K562 (cell line): ENCODE results near the gene CAPN14. TPM values are rescaled to one million over a fixed set of nuclear protein-coding genes. Genes with fewer than 3 reads are reported as not detected.

Experiments used
- ATAC-seq: fragments of 200-7000 bp; cut with Tn5 transposase; 3 replicates; pipeline ENCODE4 v1.9.1; 2020; ENCODE audit warnings: moderate library complexity
- BruUV-seq: library from RNA; stranded (reverse); fragments of 400-500 nt; replicated peaks from 2 replicates; lab custom pipeline; 2021; lab: Mats Ljungman, UMichigan
- CTCF ChIA-PET: fragments of 300-600 bp; formaldehyde crosslinking; extraction: SDS; loops from one replicate; lab custom pipeline; 2021; ENCODE audit warnings: low intra/inter-chr PET ratio; lab: Yijun Ruan, JAX
- POLR2A ChIA-PET: fragments of 300-600, 350-650 bp; sonication (Branson Sonifier 250); formaldehyde crosslinking; extraction: SDS; loops from one replicate; lab custom pipeline; 2021; ENCODE audit warnings: antibody characterized with exemption, inconsistent platforms; lab: Yijun Ruan, JAX
- DNase-seq, 4 experiments: peaks; one replicate each; pipeline versions ENCODE4 v3.0.0 to v3.0.0-alpha.2; 2011 to 2018; ENCODE audit warnings: low spot score in 3 of 4, mixed read lengths in 3 of 4; ENCODE audit errors: extremely low read depth in 1 of 4
- FAIRE-seq: peaks from 2 replicates; lab custom pipeline; 2011; peaks lifted over from hg19 to GRCh38; lab: Jason Lieb, UNC
- H2AFZ ChIP-seq: 2 replicates; pipeline ENCODE4 v1.6.0; 2011; ENCODE audit warnings: low read depth, low read length, control low read depth, inconsistent platforms
- H3K27ac ChIP-seq: fragments of 200-600 bp; 3 replicates; pipeline ENCODE4 v1.8.0; 2011; ENCODE audit warnings: low read depth, mild to moderate bottlenecking, control low read depth, inconsistent platforms, low read length, moderate library complexity, mixed read lengths; ENCODE audit errors: extremely low read depth
- H3K27me3 ChIP-seq, 2 experiments: fragments of 300-600 bp in 1 of 2; 2 replicates in 1 of 2; 3 replicates in 1 of 2; pipeline versions ENCODE4 v1.6.0 to v1.8.0; 2011; ENCODE audit warnings: inconsistent platforms in 2 of 2, low read length in 2 of 2, mild to moderate bottlenecking in 1 of 2, mixed read lengths in 1 of 2, moderate library complexity in 1 of 2; ENCODE audit not compliant: control insufficient read depth in 2 of 2, insufficient read depth in 2 of 2
- H3K36me3 ChIP-seq: fragments of 300-600 bp; 3 replicates; pipeline ENCODE4 v1.8.0; 2011; ENCODE audit warnings: mild to moderate bottlenecking, low read length, inconsistent platforms; ENCODE audit not compliant: control insufficient read depth, insufficient read depth
- H3K4me1 ChIP-seq, 2 experiments: fragments of 200-600 bp in 1 of 2; replicated peaks in 1 of 2; 2 replicates in 1 of 2; 3 replicates in 1 of 2; pipeline versions ENCODE4 v1.5.1 to v1.8.0; 2011; ENCODE audit warnings: inconsistent platforms in 2 of 2, low read length in 2 of 2, mild to moderate bottlenecking in 1 of 2, mixed read lengths in 1 of 2, moderate library complexity in 1 of 2; ENCODE audit not compliant: control insufficient read depth in 2 of 2, insufficient read depth in 2 of 2
- H3K4me2 ChIP-seq: 2 replicates; pipeline ENCODE4 v1.6.1; 2011; ENCODE audit warnings: low read length, control low read depth, inconsistent platforms, mixed read lengths; ENCODE audit not compliant: insufficient read depth
- H3K4me3 ChIP-seq: fragments of 200-600 bp; sonication (generic), shearing (Covaris generic); 2 replicates; pipeline ENCODE4 v1.5.1; 2016; ENCODE audit warnings: control low read depth, inconsistent platforms
- H3K79me2 ChIP-seq: fragments of 200-600 bp; 3 replicates; pipeline ENCODE4 v1.8.0; 2011; ENCODE audit warnings: low read length, inconsistent platforms; ENCODE audit not compliant: control insufficient read depth, insufficient read depth
- H3K9ac ChIP-seq, 2 experiments: 2 replicates each; pipeline versions ENCODE4 v1.6.0 to v1.6.1; 2011; ENCODE audit warnings: low read depth in 2 of 2, low read length in 2 of 2, control low read depth in 1 of 2, inconsistent platforms in 1 of 2, mild to moderate bottlenecking in 1 of 2, mixed read lengths in 1 of 2; ENCODE audit not compliant: insufficient read depth in 1 of 2
- H3K9me1 ChIP-seq: one replicate; pipeline ENCODE4 v1.6.0; 2011; ENCODE audit warnings: inconsistent platforms, mild to moderate bottlenecking, low read length, moderate library complexity; ENCODE audit not compliant: control insufficient read depth, insufficient read depth
- H3K9me3 ChIP-seq: replicated peaks from 2 replicates; pipeline ENCODE4 v1.5.1; 2011; ENCODE audit warnings: low read depth, low read length, inconsistent platforms; ENCODE audit not compliant: control insufficient read depth, insufficient read depth
- H4K20me1 ChIP-seq: replicated peaks from 2 replicates; pipeline ENCODE4 v1.6.1; 2011; ENCODE audit warnings: low read length, inconsistent platforms, mixed read lengths; ENCODE audit not compliant: control insufficient read depth, insufficient read depth
- GATA2 ChIP-seq: sonication (generic); formaldehyde crosslinking; IDR thresholded peaks from 2 replicates; pipeline ENCODE4 v1.4.0; 2020; ENCODE audit warnings: mild to moderate bottlenecking, missing genetic modification reagents
- HMGXB4 ChIP-seq: sonication (generic); formaldehyde crosslinking; IDR thresholded peaks from 2 replicates; pipeline ENCODE4 v1.8.1; 2023; ENCODE audit warnings: mild to moderate bottlenecking, missing genetic modification reagents
- KLF16 ChIP-seq: IDR thresholded peaks from 2 replicates; pipeline ENCODE4 v1.6.1; 2016; ENCODE audit warnings: antibody characterized with exemption
- MAX ChIP-seq: sonication (generic); formaldehyde crosslinking; IDR thresholded peaks from 2 replicates; pipeline ENCODE4 v1.9.0; 2022; ENCODE audit warnings: mild to moderate bottlenecking, missing genetic modification reagents
- NONO ChIP-seq, 2 experiments: fragments of 200-400 bp in 1 of 2; fragments of 450-650 bp in 1 of 2; formaldehyde crosslinking in 1 of 2; IDR thresholded peaks; 2 replicates each; pipeline ENCODE4 v1.6.1; 2017; ENCODE audit warnings: low read depth in 2 of 2, mild to moderate bottlenecking in 2 of 2, moderate library complexity in 2 of 2, low read length in 1 of 2
- THRB ChIP-seq: fragments of 450-650 bp; formaldehyde crosslinking; conservative IDR thresholded peaks from 2 replicates; pipeline ENCODE4 v1.4.0; 2022; ENCODE audit warnings: mild to moderate bottlenecking, missing genetic modification characterization
- ZNF778 ChIP-seq: fragments of 450-650 bp; formaldehyde crosslinking; IDR thresholded peaks from 2 replicates; pipeline ENCODE4 v1.4.0; 2020; ENCODE audit warnings: mild to moderate bottlenecking, moderate library complexity
- WGBS: fragments of 100-300 bp; shearing (Covaris generic); methylation state at CpG from one replicate; pipeline ENCODE4 v1.1.6; 2016; ENCODE audit warnings: low coverage, mixed read lengths; ENCODE audit not compliant: insufficient coverage; ENCODE audit errors: missing lambda C conversion rate; 5-methylcytosine and 5-hydroxymethylcytosine counted together
- in situ Hi-C: fragments of 300-500 bp; cut with MboI; formaldehyde crosslinking; loops from 4 replicates; pipeline ENCODE4 v1.15.0; 2018; ENCODE audit warnings: inconsistent platforms, mixed read lengths
- intact Hi-C: fragments of 100-400 bp; cut with micrococcal nuclease; formaldehyde crosslinking; loops from 2 replicates; pipeline ENCODE4 v1.14.2; 2022
- polyA plus RNA-seq, 8 experiments: library from polyadenylated mRNA; depleted of rRNA in 4 of 8; stranded (reverse) in 5 of 8; unstranded in 3 of 8; fragments of >200 nt; fragmentation: Nextera tagmentation in 2 of 8; fragmentation: Illumina TruSeq in 1 of 8; extraction: Ambion mirVana in 2 of 8; extraction: Trizol in 1 of 8; gene quantifications; 2 replicates each; pipeline versions ENCODE4 v1.2.1 to v1.2.3, GENCODE V29; 2011 to 2014; ENCODE audit warnings: inconsistent platforms in 1 of 8, missing spikeins in 1 of 8
- total RNA-seq, 7 experiments: library from RNA; depleted of rRNA in 6 of 7; stranded (reverse); fragments of >200 nt in 6 of 7; fragmentation: Illumina TruSeq in 2 of 7; extraction: Trizol in 2 of 7; gene quantifications; 2 replicates each; pipeline versions ENCODE4 v1.2.1 to v1.2.3, GENCODE V29; 2011 to 2021; ENCODE audit warnings: low replicate concordance in 1 of 7

Gene CAPN14
- total and polyA plus RNA-seq, 9 of the 15 experiments (the other 6 are each of a cell fraction or from before 2014, with no cell fraction given), result not detected

GRCh38 chr2:31221544-31221943 is 4.2 kb upstream of the CAPN14 start:
- under 1% methylated on average over 6 of the region's 6 CpGs for WGBS
- Histone ChIP-seq H3K4me3 (no peak overlapping the region), H3K79me2 (no peaks in the 10 kb centered on the region), H3K27ac (no peak overlapping the region), H3K4me1 (no peaks in the 10 kb centered on the region), H3K9ac (no peak overlapping the region), H3K36me3 (no peaks in the 10 kb centered on the region), H3K9me3 (no peaks in the 10 kb centered on the region), H3K4me2 (no peak overlapping the region), H3K27me3 (peaks cover 0 to 13% of the 10 kb centered on the region in 2 experiments; a peak in 3 of 5 replicates), H2AFZ (no peak overlapping the region), H3K9me1 (no peaks in the 10 kb centered on the region), H4K20me1 (no peaks in the 10 kb centered on the region)
- ATAC-seq (no peak), DNase-seq (no peak), FAIRE-seq (no peak)
- CTCF ChIA-PET, result no interaction called here
- intact Hi-C loops (no loop called here), in situ Hi-C loops (no loop called here)
- no TSS peak for BruUV-seq
- no peak for TF ChIP-seq NONO (IDR thresholded peaks at IDR 0.05; ENCODE audit: low read depth in 2 of 2, low read length in 1 of 2)
- no peak for TF ChIP-seq GATA2 (CRISPR knock-in tag)
- POLR2A ChIA-PET, result no interaction called here

- ATAC-seq (no peak), DNase-seq (no peak), FAIRE-seq (no peak)
- Histone ChIP-seq H3K4me1 (no peaks in the 10 kb centered on the region), H3K27me3 (peaks cover 0 to 13% of the 10 kb centered on the region in 2 experiments; a peak in 2 of 5 replicates), H3K4me3 (no peak overlapping the region), H4K20me1 (no peaks in the 10 kb centered on the region), H3K79me2 (no peaks in the 10 kb centered on the region), H3K9me1 (no peaks in the 10 kb centered on the region), H2AFZ (no peak overlapping the region), H3K9ac (no peak overlapping the region), H3K36me3 (no peaks in the 10 kb centered on the region), H3K4me2 (no peak overlapping the region), H3K9me3 (no peaks in the 10 kb centered on the region), H3K27ac (no peak overlapping the region)
- intact Hi-C loops, result no loop called here
- 1% methylated on average over 11 of the region's 11 CpGs for WGBS
- POLR2A ChIA-PET, result no interaction called here
- in situ Hi-C loops, result no loop called here
- no TSS peak for BruUV-seq
- CTCF ChIA-PET, result no interaction called here
- TF ChIP-seq KLF16, result no peak
- TF ChIP-seq ZNF778, result no peak
- no peak for TF ChIP-seq MAX (CRISPR knock-in tag)
- TF ChIP-seq HMGXB4 (CRISPR knock-in tag), result no peak
- TF ChIP-seq THRB, result no peak
Observed at GRCh38 chr2:31219131-31219969, 2.0 kb upstream of the CAPN14 start.
